ENCODE results near the gene ABCA3.

DNA sequence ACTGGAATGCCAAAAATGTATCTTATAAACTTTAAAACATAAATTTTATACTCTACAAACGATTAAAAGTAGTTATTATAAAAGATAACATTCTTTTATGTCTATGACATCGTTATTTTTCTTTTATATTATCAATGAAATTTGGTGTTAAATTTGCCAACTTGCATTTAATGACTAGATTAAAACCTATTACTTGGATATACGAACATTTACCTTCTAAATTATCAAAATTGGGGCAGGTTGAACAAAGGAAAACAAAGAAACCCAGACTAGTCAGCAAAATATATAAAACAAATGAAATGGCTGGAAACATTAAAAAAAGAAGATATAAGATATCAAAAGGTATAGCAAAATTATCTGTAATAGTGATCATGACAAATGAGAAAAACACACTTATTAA, 34.1 kb upstream of the ABCA3 start:
- no peak for TF ChIP-seq CTCF (IDR thresholded peaks at IDR 0.05 in 4 of 5, conservative IDR thresholded peaks at IDR 0.05 in 1 of 5)
- TF ChIP-seq POLR2A (IDR thresholded peaks at IDR 0.05), result no peak

Measured in gastrocnemius medialis (tissue), 4 donors.